Right atrium auricular region (tissue), 2 donors: Measurements from ENCODE around the gene ICAM2. TPM values are rescaled to one million over a fixed set of nuclear protein-coding genes. Genes with fewer than 3 reads are reported as not detected.
A peak's percentile ranks its signal among the peaks of the same experiment; 100 is the strongest.

Experiments
- DNase-seq: peaks from one replicate; pipeline ENCODE4 v3.0.0-alpha.2; 2019; ENCODE audit warnings: low spot score
- H3K27ac ChIP-seq, 2 donors: fragments of 200-600 bp; sonication (generic); 1 replicate in 1 of 2; 2 replicates in 1 of 2; pipeline ENCODE4 v1.5.1; 2016 to 2019
- H3K27me3 ChIP-seq, 2 donors: fragments of 200-600 bp; sonication (generic); one replicate each; pipeline versions ENCODE4 v1.5.1 to v1.6.0; 2017 to 2019
- H3K36me3 ChIP-seq: fragments of 200-600 bp; sonication (generic); one replicate; pipeline ENCODE4 v1.5.1; 2016
- H3K4me1 ChIP-seq, 2 donors: fragments of 200-600 bp; sonication (generic); one replicate each; pipeline versions ENCODE4 v1.5.1 to v1.6.0; 2017 to 2019
- H3K4me3 ChIP-seq, 2 donors: fragments of 200-600 bp; sonication (generic); 1 replicate in 1 of 2; 2 replicates in 1 of 2; pipeline ENCODE4 v1.5.1; 2017 to 2019; ENCODE audit warnings: mild to moderate bottlenecking in 1 of 2, moderate library complexity in 1 of 2
- H3K9me3 ChIP-seq, 2 donors: fragments of 200-600 bp; sonication (generic); one replicate each; pipeline ENCODE4 v1.5.1; 2019
- total RNA-seq, 2 donors: library from RNA; depleted of rRNA; stranded (reverse); fragments of >200 nt; gene quantifications; one replicate each; pipeline ENCODE4 v1.1.0, GENCODE V29; 2016
- TF ChIP-seq, protein P1 (sequence below), 2 donors: fragments of 200-600 bp; sonication (generic); IDR thresholded peaks; one replicate each; pipeline ENCODE4 v1.5.1; 2019; ENCODE audit warnings: antibody characterized with exemption in 2 of 2

Gene ICAM2
- total RNA-seq, 2 donors from 2014 or later, result 74.6 to 109 TPM

GRCh38 chr17:63997341-63998048 lies 22.9 kb downstream of the ICAM2 start:
- no peaks in the 10 kb centered on the region for H3K36me3 ChIP-seq
- H3K4me1 ChIP-seq, result peaks cover 0 to 37% of the 10 kb centered on the region in 2 donors
- peak overlapping the region in 1 of 2 donors; percentile 55 for H3K4me3 ChIP-seq
- TF ChIP-seq, protein P1, sequence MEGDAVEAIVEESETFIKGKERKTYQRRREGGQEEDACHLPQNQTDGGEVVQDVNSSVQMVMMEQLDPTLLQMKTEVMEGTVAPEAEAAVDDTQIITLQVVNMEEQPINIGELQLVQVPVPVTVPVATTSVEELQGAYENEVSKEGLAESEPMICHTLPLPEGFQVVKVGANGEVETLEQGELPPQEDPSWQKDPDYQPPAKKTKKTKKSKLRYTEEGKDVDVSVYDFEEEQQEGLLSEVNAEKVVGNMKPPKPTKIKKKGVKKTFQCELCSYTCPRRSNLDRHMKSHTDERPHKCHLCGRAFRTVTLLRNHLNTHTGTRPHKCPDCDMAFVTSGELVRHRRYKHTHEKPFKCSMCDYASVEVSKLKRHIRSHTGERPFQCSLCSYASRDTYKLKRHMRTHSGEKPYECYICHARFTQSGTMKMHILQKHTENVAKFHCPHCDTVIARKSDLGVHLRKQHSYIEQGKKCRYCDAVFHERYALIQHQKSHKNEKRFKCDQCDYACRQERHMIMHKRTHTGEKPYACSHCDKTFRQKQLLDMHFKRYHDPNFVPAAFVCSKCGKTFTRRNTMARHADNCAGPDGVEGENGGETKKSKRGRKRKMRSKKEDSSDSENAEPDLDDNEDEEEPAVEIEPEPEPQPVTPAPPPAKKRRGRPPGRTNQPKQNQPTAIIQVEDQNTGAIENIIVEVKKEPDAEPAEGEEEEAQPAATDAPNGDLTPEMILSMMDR (IDR thresholded peaks at IDR 0.05), result no peak
- H3K27me3 ChIP-seq, result peaks cover 0 to 8% of the 10 kb centered on the region in 2 donors
- no peak for DNase-seq
- no peaks in the 10 kb centered on the region for H3K9me3 ChIP-seq
- peak overlapping the region; percentile 3 to 22 for H3K27ac ChIP-seq

DNA sequence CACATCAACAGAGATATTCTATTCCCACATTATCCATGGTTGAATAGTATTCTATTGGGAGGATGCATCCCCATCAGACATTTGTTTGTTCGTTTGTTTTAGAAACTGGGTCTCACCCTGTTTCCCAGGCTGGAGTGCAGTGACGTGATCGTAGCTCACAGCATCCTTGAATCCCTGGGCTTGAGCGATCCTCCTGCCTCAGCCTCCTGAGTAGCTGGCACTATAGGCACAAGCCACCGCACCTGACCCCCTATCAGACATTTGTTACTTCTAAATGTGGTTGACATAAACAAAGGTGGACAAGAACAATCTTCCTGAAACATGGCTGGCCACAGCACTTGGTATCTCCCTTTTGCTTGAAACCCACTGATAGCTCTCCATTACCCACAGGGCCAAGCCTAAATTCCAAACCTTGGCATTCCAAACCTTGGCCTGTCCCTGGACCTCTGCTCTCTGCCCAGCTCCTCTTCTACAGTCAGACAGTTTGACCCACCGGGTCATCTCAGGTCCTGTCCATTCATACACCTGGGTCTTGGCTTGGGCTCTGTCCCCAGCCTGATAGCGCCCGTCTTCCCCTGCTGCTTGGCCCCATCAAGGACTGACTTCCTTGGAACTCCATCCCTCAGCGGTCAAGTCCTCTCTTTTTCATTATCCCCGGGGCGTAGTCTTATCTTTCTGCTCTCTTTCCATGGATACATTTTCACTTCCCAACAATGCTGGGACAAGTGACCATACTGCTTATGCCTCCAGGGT lies 23.8 kb downstream of the ICAM2 start:
- Histone ChIP-seq H3K27ac (no peak overlapping the region), H3K4me1 (peaks cover 0 to 28% of the 10 kb centered on the region in 2 donors), H3K36me3 (no peaks in the 10 kb centered on the region), H3K4me3 (no peak overlapping the region), H3K27me3 (peaks cover 0 to 8% of the 10 kb centered on the region in 2 donors), H3K9me3 (no peaks in the 10 kb centered on the region)
- DNase-seq, result no peak
- TF ChIP-seq, protein P1 (IDR thresholded peaks at IDR 0.05), result no peak

GRCh38 chr17:63995626-63996025 lies 24.8 kb downstream of the ICAM2 start:
- H3K27me3 ChIP-seq, result peaks cover 0 to 8% of the 10 kb centered on the region in 2 donors
- H3K4me1 ChIP-seq, result peaks cover 0 to 24% of the 10 kb centered on the region in 2 donors
- no peaks in the 10 kb centered on the region for H3K36me3 ChIP-seq

DNA sequence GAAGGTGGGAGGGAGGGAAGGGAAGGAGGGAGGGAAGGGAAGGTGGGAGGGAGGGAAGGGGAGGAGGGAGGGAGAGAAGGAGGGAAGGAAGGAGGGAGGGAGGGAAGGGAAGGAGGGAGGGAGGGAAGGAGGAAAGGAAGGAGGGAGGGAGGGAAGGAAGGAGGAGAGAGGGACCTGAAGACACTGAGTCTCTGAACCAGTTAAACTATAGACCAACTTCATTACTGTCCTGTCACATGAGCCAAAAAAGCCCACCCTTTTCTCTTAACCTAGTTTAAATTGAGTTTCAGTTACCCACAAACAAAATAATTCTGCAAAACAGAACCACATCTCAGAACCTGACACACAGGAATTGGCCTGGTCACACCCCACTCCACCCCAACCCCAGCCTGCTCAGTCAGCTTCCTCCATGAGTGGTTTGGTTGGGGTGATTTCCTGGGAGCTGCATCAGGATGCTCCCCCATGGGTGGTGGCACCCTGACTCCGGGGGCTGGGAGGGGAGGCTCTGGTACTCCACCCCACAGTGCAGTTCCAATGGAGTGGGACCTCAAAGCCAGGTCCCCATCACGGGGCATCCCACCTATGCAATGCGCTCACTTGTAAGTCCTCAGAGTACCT lies 27.0 kb downstream of the ICAM2 start:
- TF ChIP-seq, protein P1 (IDR thresholded peaks at IDR 0.05), result no peak
- Histone ChIP-seq H3K36me3 (no peaks in the 10 kb centered on the region), H3K9me3 (no peaks in the 10 kb centered on the region), H3K27ac (no peak overlapping the region), H3K4me1 (peaks cover 0 to 33% of the 10 kb centered on the region in 2 donors), H3K4me3 (no peak overlapping the region), H3K27me3 (peaks cover 0 to 7% of the 10 kb centered on the region in 2 donors)
- no peak for DNase-seq

More at GRCh38 chr17:63995626-63996025, 24.8 kb downstream of the ICAM2 start:
- TF ChIP-seq, protein P1 (IDR thresholded peaks at IDR 0.05), result no peak
- DNase-seq, result no peak
- H3K27ac ChIP-seq, result no peak overlapping the region
- no peaks in the 10 kb centered on the region for H3K9me3 ChIP-seq
- H3K4me3 ChIP-seq, result no peak overlapping the region

DNA sequence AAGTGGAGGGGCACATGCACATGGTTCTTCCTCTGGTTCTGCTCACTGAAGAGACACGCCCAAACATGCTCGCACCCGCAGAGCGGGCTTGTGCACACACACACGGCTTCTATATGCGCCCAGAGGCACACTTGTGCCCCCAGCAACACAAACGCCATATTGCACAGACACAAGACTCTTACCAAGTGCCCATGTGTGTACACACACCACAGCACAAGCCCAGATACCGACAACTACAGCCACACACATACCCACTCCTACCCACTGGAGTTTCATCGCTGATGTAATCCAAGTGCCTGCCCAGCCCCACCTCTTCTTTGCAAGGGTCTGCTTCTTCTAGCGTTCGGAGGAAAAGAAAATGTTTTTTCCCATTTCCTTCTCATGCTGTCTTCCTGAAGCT lies 28.8 kb downstream of the ICAM2 start:
- Histone ChIP-seq H3K27me3 (no peaks in the 10 kb centered on the region), H3K36me3 (no peaks in the 10 kb centered on the region), H3K4me3 (no peak overlapping the region), H3K27ac (no peak overlapping the region), H3K4me1 (peaks cover 0 to 38% of the 10 kb centered on the region in 2 donors), H3K9me3 (no peaks in the 10 kb centered on the region)
- TF ChIP-seq, protein P1 (IDR thresholded peaks at IDR 0.05), result no peak
- no peak for DNase-seq
